HG02852 (cell line): Measurements from ENCODE around the gene SMIM34.
"Not testable (repeated sequence)": the region's sequence is repeated elsewhere in the genome, so short reads cannot be mapped to it uniquely, and the experiment has no call there.

Source experiments
- ATAC-seq: cut with Tn5 transposase; IDR thresholded peaks from one replicate; pipeline ENCODE4 v1.9.1; 2021; ENCODE audit warnings: mild to moderate bottlenecking, moderate library complexity; ENCODE audit not compliant: unreplicated experiment

The SMIM34 gene, protein sequence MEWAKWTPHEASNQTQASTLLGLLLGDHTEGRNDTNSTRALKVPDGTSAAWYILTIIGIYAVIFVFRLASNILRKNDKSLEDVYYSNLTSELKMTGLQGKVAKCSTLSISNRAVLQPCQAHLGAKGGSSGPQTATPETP

GRCh38 chr21:34423805-34424204, at the start of gene SMIM34:
TSS of gene SMIM34 (minus strand) at chr21:34423951. CDS start at chr21:34423839, 112 bp downstream.
- ATAC-seq: not testable (repeated sequence)

DNA sequence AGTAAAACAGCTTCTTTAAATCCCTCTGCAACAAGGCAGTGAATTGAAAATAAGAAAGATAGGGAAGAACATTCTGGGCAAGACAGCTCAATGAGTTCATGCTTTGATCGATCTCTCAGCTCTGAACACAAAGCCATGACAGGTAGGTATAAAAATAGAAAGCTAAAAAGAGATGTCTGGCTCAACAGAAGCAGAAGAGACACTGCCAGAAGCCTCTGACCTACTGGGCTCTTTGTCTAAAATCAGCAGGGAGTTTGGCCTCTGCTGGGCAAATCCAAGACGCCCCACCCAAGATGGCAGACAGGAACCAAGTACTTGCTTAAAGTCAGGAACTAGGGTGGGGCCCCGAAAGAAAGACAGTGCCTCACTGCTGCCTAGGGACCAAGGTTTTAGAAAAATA, 43.6 kb upstream of the SMIM34 start:
- not testable (repeated sequence) for ATAC-seq

GRCh38 chr21:34459426-34459825, 35.7 kb upstream of the SMIM34 start:
- not testable (repeated sequence) for ATAC-seq

DNA sequence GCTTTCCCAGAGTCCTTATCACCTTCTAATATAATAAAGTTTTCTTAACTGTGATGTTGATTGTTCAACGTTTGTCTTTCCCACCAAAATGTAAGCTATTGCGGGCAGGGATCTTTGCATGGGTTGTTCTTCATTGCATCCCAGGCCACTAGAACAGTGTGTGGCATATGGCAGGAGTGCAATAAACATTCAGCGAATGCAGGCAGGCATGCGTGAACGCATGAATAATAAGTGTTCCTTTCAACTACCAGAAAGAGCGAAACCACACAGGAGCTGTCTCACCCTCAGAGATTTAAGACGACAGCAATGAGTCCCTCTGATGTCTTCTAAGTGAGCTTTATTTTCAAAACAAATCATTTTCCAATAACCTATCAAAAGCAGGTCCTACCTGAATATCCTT, 34.5 kb upstream of the SMIM34 start:
- not testable (repeated sequence) for ATAC-seq

GRCh38 chr21:34456180-34456579, 32.4 kb upstream of the SMIM34 start:
- ATAC-seq: not testable (repeated sequence)

- not testable (repeated sequence) for ATAC-seq
These were observed 31.9 kb upstream of the SMIM34 start for GRCh38 chr21:34455628-34456027.

- not testable (repeated sequence) for ATAC-seq
These were observed 23.3 kb upstream of the SMIM34 start for GRCh38 chr21:34447018-34447417.

GRCh38 chr21:34443486-34443885, 19.7 kb upstream of the SMIM34 start:
- ATAC-seq: not testable (repeated sequence)

GRCh38 chr21:34429710-34430109, 6.0 kb upstream of the SMIM34 start:
- ATAC-seq: not testable (repeated sequence)

GRCh38 chr21:34428441-34428840, 4.7 kb upstream of the SMIM34 start:
- ATAC-seq: not testable (repeated sequence)

DNA sequence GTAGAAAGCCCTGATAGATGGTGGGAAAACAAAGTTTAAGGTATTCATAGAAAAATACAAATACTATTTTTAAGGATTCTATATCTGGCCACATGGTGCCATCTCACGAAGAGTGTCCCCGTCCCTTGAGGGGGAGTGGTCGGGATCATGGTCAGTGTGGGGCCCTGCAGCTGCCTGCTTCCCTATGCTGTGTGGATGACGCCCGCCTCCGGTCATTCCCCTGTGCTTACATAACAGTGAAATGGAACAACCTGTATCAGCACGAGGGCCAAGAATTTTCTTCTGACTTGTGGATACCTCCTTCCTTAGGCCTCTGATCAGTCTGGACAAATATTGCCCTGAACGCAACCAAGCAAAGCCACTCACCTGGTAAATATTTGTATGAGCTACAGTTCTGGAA, 3.6 kb upstream of the SMIM34 start:
- ATAC-seq: not testable (repeated sequence)

DNA sequence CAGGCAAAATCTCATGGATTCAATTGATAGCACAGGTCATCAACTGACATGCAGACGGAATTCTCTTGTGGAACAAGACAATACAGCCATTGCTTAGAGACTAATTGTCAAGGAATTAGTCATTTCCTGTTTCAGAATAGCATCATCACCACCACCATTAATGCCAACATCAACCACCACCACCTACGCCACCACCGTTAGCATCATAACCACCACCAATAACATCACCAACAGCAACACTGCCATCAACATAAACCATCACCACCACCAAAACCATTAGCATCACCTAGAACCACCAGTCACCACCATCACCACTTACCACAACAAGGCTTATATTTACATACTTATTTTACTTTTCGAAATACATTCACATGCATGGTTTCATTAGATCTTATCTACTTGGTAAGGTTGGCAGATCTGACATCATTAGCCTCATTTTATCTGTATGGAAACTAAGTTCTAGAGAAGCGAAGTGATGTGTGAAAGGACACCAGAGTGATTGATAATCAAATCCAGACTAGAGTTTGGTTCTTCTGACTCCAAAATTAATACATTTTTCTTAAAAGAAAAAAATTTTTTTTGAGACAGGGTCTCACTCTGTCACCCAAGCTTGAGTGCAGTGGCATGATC, 6.2 kb downstream of the SMIM34 start:
- not testable (repeated sequence) for ATAC-seq

GRCh38 chr21:34407294-34407693, 16.5 kb downstream of the SMIM34 start:
- ATAC-seq: not testable (repeated sequence)

DNA sequence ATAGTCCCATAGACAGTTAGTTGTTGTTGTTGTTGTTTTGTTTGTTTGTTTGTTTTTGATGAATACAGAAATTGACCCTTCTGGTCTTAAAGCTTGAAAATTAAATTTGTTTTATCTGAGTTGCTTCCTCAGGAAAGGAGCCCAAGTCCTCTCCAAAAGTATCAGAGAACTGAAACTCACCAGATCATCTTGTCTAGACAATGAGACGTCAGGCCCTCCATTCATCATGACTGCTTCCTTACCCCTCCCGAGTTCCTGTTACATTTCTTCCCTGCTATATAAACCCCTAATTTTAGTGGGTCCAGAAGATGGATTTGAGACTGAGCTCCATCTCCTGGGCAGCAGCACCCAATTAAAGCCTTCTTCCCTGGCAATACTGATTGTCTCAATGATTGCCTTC, 17.1 kb downstream of the SMIM34 start:
- ATAC-seq: not testable (repeated sequence)

GRCh38 chr21:34406102-34406501, 17.6 kb downstream of the SMIM34 start:
- not testable (repeated sequence) for ATAC-seq

- ATAC-seq: not testable (repeated sequence)
These were observed 18.1 kb downstream of the SMIM34 start for GRCh38 chr21:34405686-34406085.

DNA sequence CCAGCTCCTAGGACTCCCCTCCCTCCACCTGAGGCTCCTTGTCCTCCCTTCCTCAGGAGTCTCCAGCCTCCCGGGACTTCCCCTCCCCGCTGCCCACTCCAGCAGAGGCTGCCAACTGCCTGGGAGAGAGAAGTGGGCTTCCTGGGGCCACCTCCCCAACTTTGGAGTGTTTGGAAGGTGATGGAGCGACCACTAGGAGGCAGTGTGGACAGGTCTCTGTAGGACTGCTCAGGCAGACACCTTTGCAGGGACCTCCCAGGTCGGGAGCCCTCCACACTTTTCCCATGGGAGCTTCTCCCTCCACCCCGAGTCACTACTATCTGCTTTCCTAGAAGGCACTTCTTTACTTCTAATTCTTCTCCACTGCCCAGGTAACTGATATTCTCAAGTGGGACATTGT, 19.0 kb downstream of the SMIM34 start:
- not testable (repeated sequence) for ATAC-seq

- not testable (repeated sequence) for ATAC-seq
These were observed 23.2 kb downstream of the SMIM34 start for GRCh38 chr21:34400522-34400921.

DNA sequence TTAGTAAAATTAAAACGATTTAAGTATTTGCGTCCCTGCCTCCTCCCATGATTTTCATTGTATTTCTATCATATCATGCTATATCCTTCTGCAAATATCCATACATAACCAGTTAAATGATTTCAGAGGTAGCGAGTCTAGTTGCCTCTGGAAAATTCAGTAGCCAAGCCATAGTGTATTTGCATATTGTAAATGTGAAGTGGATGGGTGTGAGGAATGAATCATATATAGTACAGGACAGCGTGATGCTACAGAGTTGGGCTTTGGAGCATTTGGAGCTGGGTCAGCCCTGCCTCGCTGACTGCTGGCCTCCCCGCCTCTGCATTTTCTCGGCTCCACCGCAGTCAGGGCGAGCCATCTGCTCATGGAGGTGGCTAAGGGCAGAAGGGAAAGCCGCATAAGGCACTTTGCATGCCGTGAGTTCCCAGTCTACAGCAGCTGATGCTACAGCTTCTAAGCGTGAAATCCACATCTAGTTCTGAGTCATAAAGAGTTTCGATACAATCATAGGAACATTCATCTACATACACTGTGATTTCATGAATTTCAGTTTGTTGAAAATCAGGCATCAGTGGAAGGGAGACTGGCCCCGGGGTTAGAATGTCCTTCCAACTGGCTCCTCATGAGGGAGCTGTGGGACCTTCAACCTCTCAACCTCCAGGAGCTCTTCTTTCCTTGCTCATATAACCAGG, 39.9 kb downstream of the SMIM34 start:
- ATAC-seq: peak; percentile 93

- ATAC-seq: not testable (repeated sequence)
These were observed 40.6 kb downstream of the SMIM34 start for GRCh38 chr21:34383138-34383537.

GRCh38 chr21:34375619-34375972, 48.2 kb downstream of the SMIM34 start:
- ATAC-seq: peak; percentile 72
